IMR-90 (cell line): ENCODE data around the gene TMEM117. TPM values are rescaled to one million over a fixed set of nuclear protein-coding genes. Genes with fewer than 3 reads are reported as not detected.

Experiments used
- ATAC-seq: fragments of 200-7000 bp; cut with Tn5 transposase; 2 replicates; pipeline ENCODE4 v1.9.1; 2020; ENCODE audit warnings: low read depth, mild to moderate bottlenecking, moderate library complexity
- BruUV-seq: library from RNA; stranded (reverse); fragments of 400-500 nt; replicated peaks from 2 replicates; lab custom pipeline; 2021; lab: Mats Ljungman, UMichigan
- CTCF ChIA-PET: fragments of 300-600 bp; formaldehyde crosslinking; extraction: SDS; loops from one replicate; lab custom pipeline; 2021; ENCODE audit warnings: antibody characterized with exemption; lab: Yijun Ruan, JAX
- POLR2A ChIA-PET: fragments of 300-600 bp; sonication (Branson Sonifier 250); formaldehyde crosslinking; loops from one replicate; lab custom pipeline; 2022; ENCODE audit warnings: antibody characterized with exemption; ENCODE audit not compliant: unreplicated experiment; lab: Charles Lee
- DNase-seq: peaks from one replicate; pipeline ENCODE4 v3.0.0; 2013
- H2AFZ ChIP-seq: replicated peaks from 2 replicates; pipeline ENCODE3; 2013; ENCODE audit warnings: low read length, mild to moderate bottlenecking; ENCODE audit not compliant: poor library complexity
- H2AK5ac ChIP-seq: 2 replicates; pipeline ENCODE4 v1.6.1; 2013; ENCODE audit warnings: low read depth, low read length, inconsistent platforms
- H2AK9ac ChIP-seq: replicated peaks from 2 replicates; pipeline ENCODE3; 2013; ENCODE audit warnings: mild to moderate bottlenecking, low read depth, low read length, moderate library complexity; ENCODE audit not compliant: poor library complexity
- H2BK120ac ChIP-seq: 2 replicates; pipeline ENCODE4 v1.6.1; 2013; ENCODE audit warnings: low read depth, low read length, inconsistent platforms
- H2BK15ac ChIP-seq: 3 replicates; pipeline ENCODE4 v1.6.1; 2013; ENCODE audit warnings: low read depth, low read length, inconsistent platforms
- H2BK20ac ChIP-seq: 2 replicates; pipeline ENCODE4 v1.6.1; 2013; ENCODE audit warnings: low read depth, mild to moderate bottlenecking, inconsistent platforms, low read length, moderate library complexity
- H2BK5ac ChIP-seq: 2 replicates; pipeline ENCODE4 v1.6.1; 2013; ENCODE audit warnings: mild to moderate bottlenecking, low read depth, low read length, inconsistent platforms; ENCODE audit not compliant: poor library complexity, severe bottlenecking
- H3K14ac ChIP-seq: replicated peaks from 2 replicates; pipeline ENCODE4 v1.6.1; 2013; ENCODE audit warnings: low read depth, low read length, inconsistent platforms
- H3K18ac ChIP-seq: 2 replicates; pipeline ENCODE4 v1.6.1; 2013; ENCODE audit warnings: low read depth, low read length, control low read depth
- H3K23ac ChIP-seq: 2 replicates; pipeline ENCODE4 v1.6.1; 2013; ENCODE audit warnings: low read depth, low read length, inconsistent platforms
- H3K27ac ChIP-seq: 2 replicates; pipeline ENCODE4 v1.5.1; 2013; ENCODE audit warnings: mild to moderate bottlenecking, control low read depth, low read length; ENCODE audit not compliant: insufficient read depth
- H3K27me3 ChIP-seq: 2 replicates; pipeline ENCODE4 v1.6.1; 2013; ENCODE audit warnings: low read length; ENCODE audit not compliant: control insufficient read depth, insufficient read depth
- H3K36me3 ChIP-seq: 2 replicates; pipeline ENCODE4 v1.6.1; 2013; ENCODE audit warnings: low read length, mixed read lengths; ENCODE audit not compliant: control insufficient read depth, insufficient read depth
- H3K4ac ChIP-seq: 2 replicates; pipeline ENCODE4 v1.6.1; 2013; ENCODE audit warnings: low read depth, low read length, inconsistent platforms
- H3K4me1 ChIP-seq: 2 replicates; pipeline ENCODE4 v1.6.1; 2013; ENCODE audit warnings: low read length, mixed read lengths; ENCODE audit not compliant: control insufficient read depth, insufficient read depth
- H3K4me2 ChIP-seq: 2 replicates; pipeline ENCODE4 v1.6.1; 2013; ENCODE audit warnings: low read depth, mild to moderate bottlenecking, control low read depth, low read length, moderate library complexity
- H3K4me3 ChIP-seq: 2 replicates; pipeline ENCODE4 v1.5.1; 2013; ENCODE audit warnings: low read depth, mild to moderate bottlenecking, control low read depth, low read length, moderate library complexity; ENCODE audit not compliant: insufficient read depth
- H3K56ac ChIP-seq: 2 replicates; pipeline ENCODE4 v1.6.1; 2013; ENCODE audit warnings: low read length, inconsistent platforms; ENCODE audit not compliant: insufficient read depth; ENCODE audit errors: extremely low read depth
- H3K79me1 ChIP-seq, 2 experiments: 2 replicates each; pipeline ENCODE4 v1.6.1; 2013; ENCODE audit warnings: low read length in 2 of 2, inconsistent platforms in 1 of 2, low read depth in 1 of 2
- H3K9ac ChIP-seq: 2 replicates; pipeline ENCODE4 v1.6.1; 2013; ENCODE audit warnings: low read depth, low read length, control low read depth
- H3K9me1 ChIP-seq: 2 replicates; pipeline ENCODE4 v1.6.1; 2013; ENCODE audit warnings: low read length, inconsistent platforms; ENCODE audit not compliant: insufficient read depth
- H3K9me3 ChIP-seq: 2 replicates; pipeline ENCODE4 v1.6.1; 2013; ENCODE audit warnings: low read length; ENCODE audit not compliant: control insufficient read depth, insufficient read depth
- H4K20me1 ChIP-seq: 2 replicates; pipeline ENCODE4 v1.6.1; 2013; ENCODE audit warnings: low read length, inconsistent platforms; ENCODE audit not compliant: insufficient read depth
- H4K5ac ChIP-seq: 2 replicates; pipeline ENCODE4 v1.6.1; 2013; ENCODE audit warnings: mild to moderate bottlenecking, low read depth, low read length, control low read depth
- H4K8ac ChIP-seq, 2 experiments: 2 replicates each; pipeline ENCODE4 v1.6.1; 2013; ENCODE audit warnings: low read depth in 2 of 2, low read length in 2 of 2, control low read depth in 1 of 2, inconsistent platforms in 1 of 2
- H4K91ac ChIP-seq: 2 replicates; pipeline ENCODE4 v1.6.1; 2013; ENCODE audit warnings: low read depth, low read length, inconsistent platforms; ENCODE audit not compliant: insufficient read depth
- BHLHE40 ChIP-seq: fragments of 150-350 bp; IDR thresholded peaks from 2 replicates; pipeline ENCODE4 v1.6.1; 2016; ENCODE audit warnings: mild to moderate bottlenecking, low read depth, low read length
- CEBPB ChIP-seq: IDR thresholded peaks from 2 replicates; pipeline ENCODE4 v1.6.1; 2012; ENCODE audit warnings: low read depth, low read length, improper control_type of control experiment
- CHD1 ChIP-seq: IDR thresholded peaks from 2 replicates; pipeline ENCODE4 v1.6.1; 2012; ENCODE audit warnings: low read depth, low read length, improper control_type of control experiment
- CTCF ChIP-seq: conservative IDR thresholded peaks from 2 replicates; pipeline ENCODE4 v1.5.1; 2012; ENCODE audit warnings: mild to moderate bottlenecking, low read depth, low read length, improper control_type of control experiment
- ELK1 ChIP-seq: fragments of 150-350 bp; IDR thresholded peaks from 2 replicates; pipeline ENCODE4 v1.6.1; 2016; ENCODE audit warnings: low read depth, mild to moderate bottlenecking, low read length, moderate library complexity, borderline replicate concordance
- FOS ChIP-seq: fragments of 150-350 bp; IDR thresholded peaks from 2 replicates; pipeline ENCODE4 v1.6.1; 2016; ENCODE audit warnings: low read depth, low read length
- MAFK ChIP-seq: IDR thresholded peaks from 2 replicates; pipeline ENCODE4 v1.6.1; 2012; ENCODE audit warnings: low read depth, low read length, improper control_type of control experiment
- MAZ ChIP-seq: IDR thresholded peaks from 2 replicates; pipeline ENCODE4 v1.6.1; 2012; ENCODE audit warnings: low read depth, mild to moderate bottlenecking, low read length, improper control_type of control experiment, moderate library complexity, borderline replicate concordance
- MXI1 ChIP-seq: IDR thresholded peaks from 2 replicates; pipeline ENCODE4 v1.6.1; 2012; ENCODE audit warnings: low read depth, mild to moderate bottlenecking, low read length, moderate library complexity, borderline replicate concordance
- NFE2L2 ChIP-seq: fragments of 150-350 bp; IDR thresholded peaks from 2 replicates; pipeline ENCODE4 v1.6.1; 2016; ENCODE audit warnings: low read depth, mild to moderate bottlenecking, low read length
- POLR2A ChIP-seq: IDR thresholded peaks from 2 replicates; pipeline ENCODE4 v1.6.1; 2012; ENCODE audit warnings: mild to moderate bottlenecking, low read depth, low read length
- RAD21 ChIP-seq: IDR thresholded peaks from 2 replicates; pipeline ENCODE4 v1.6.1; 2012; ENCODE audit warnings: low read length, improper control_type of control experiment
- RCOR1 ChIP-seq: IDR thresholded peaks from 2 replicates; pipeline ENCODE4 v1.6.1; 2012; ENCODE audit warnings: mild to moderate bottlenecking, low read length, improper control_type of control experiment; ENCODE audit not compliant: insufficient replicate concordance
- RFX5 ChIP-seq: IDR thresholded peaks from 2 replicates; pipeline ENCODE4 v1.8.0; 2012; ENCODE audit warnings: low read depth, mild to moderate bottlenecking, low read length, moderate library complexity
- SMC3 ChIP-seq: fragments of 150-350 bp; IDR thresholded peaks from 2 replicates; pipeline ENCODE4 v1.6.1; 2016; ENCODE audit warnings: low read depth, mild to moderate bottlenecking, antibody characterized with exemption, low read length, moderate library complexity
- USF2 ChIP-seq: fragments of 150-350 bp; IDR thresholded peaks from 2 replicates; pipeline ENCODE4 v1.6.1; 2017; ENCODE audit warnings: mild to moderate bottlenecking, antibody characterized with exemption, low read length, low read depth
- dilution Hi-C: fragments of 300-500 bp; cut with HindIII; formaldehyde crosslinking; loops from one replicate; pipeline ENCODE4 v1.14.3; 2018; ENCODE audit warnings: low sequenced_read_pairs; ENCODE audit not compliant: unreplicated experiment
- in situ Hi-C: fragments of 300-500 bp; cut with MboI; formaldehyde crosslinking; loops from 3 replicates; pipeline ENCODE4 v1.14.3; 2019; ENCODE audit warnings: low sequenced_read_pairs, inconsistent platforms, mixed read lengths
- intact Hi-C: fragments of 100-400 bp; cut with micrococcal nuclease; formaldehyde crosslinking; loops from 2 replicates; pipeline ENCODE4 v1.10.0; 2022
- polyA plus RNA-seq, 3 experiments: library from polyadenylated mRNA; depleted of rRNA; stranded (reverse); fragments of >200 nt; gene quantifications; 2 replicates each; pipeline ENCODE4 v1.2.3, GENCODE V29; 2012; ENCODE audit warnings: low replicate concordance in 1 of 3
- total RNA-seq: library from RNA; depleted of rRNA; stranded (reverse); fragments of >200 nt; gene quantifications from 2 replicates; pipeline ENCODE4 v1.2.3, GENCODE V29; 2012

The TMEM117 gene
- total and polyA plus RNA-seq, 2 of the 4 experiments (the other 2 are of a cell fraction): 8.7 to 21.0 TPM

GRCh38 chr12:44287545-44287944, 451.7 kb downstream of the TMEM117 start:
- no peak overlapping the region for H4K91ac ChIP-seq
- H3K4me3 ChIP-seq: no peak overlapping the region
- H3K36me3 ChIP-seq: no peaks in the 10 kb centered on the region
- H4K5ac ChIP-seq: no peak overlapping the region
- H3K79me1 ChIP-seq: no peaks in the 10 kb centered on the region
- H3K4me2 ChIP-seq: no peak overlapping the region
- H3K4me1 ChIP-seq: no peaks in the 10 kb centered on the region
- H3K9me3 ChIP-seq: no peaks in the 10 kb centered on the region
- no peak overlapping the region for H3K23ac ChIP-seq
- BruUV-seq: no TSS peak
- no peak overlapping the region for H2BK120ac ChIP-seq
- no peak overlapping the region for H2BK20ac ChIP-seq
- H2BK15ac ChIP-seq: no peak overlapping the region
- H2AK9ac ChIP-seq: no peak overlapping the region
- H2BK5ac ChIP-seq: no peak overlapping the region
- in situ Hi-C loops: no loop called here
- dilution Hi-C loops: no loop called here
- H3K18ac ChIP-seq: no peak overlapping the region
- H3K9ac ChIP-seq: no peak overlapping the region
- CTCF ChIA-PET: no interaction called here
- no peak overlapping the region for H3K56ac ChIP-seq
- no peaks in the 10 kb centered on the region for H4K20me1 ChIP-seq
- POLR2A ChIA-PET: no interaction called here
- no peak overlapping the region for H4K8ac ChIP-seq
- no peaks in the 10 kb centered on the region for H3K27me3 ChIP-seq
- DNase-seq (peak; percentile 43), ATAC-seq (no peak)
- TF ChIP-seq MAFK: no peak
- no peak for TF ChIP-seq MAZ
- no peak for TF ChIP-seq FOS
- no peak for TF ChIP-seq BHLHE40
- TF ChIP-seq CEBPB: no peak; the same call in 1 of the 2 replicates
- TF ChIP-seq SMC3: no peak
- no peak for TF ChIP-seq RAD21
- TF ChIP-seq MXI1: no peak
- TF ChIP-seq USF2: no peak
- no peak for TF ChIP-seq CTCF
- TF ChIP-seq NFE2L2: no peak
- TF ChIP-seq RCOR1: no peak
- TF ChIP-seq POLR2A: no peak
- no peak for TF ChIP-seq RFX5
- no peak for TF ChIP-seq CHD1
- no peak for TF ChIP-seq ELK1
- intact Hi-C loops: no loop called here
- H3K9me1 ChIP-seq: no peaks in the 10 kb centered on the region
- no peak overlapping the region for H3K14ac ChIP-seq
- H3K27ac ChIP-seq: no peak overlapping the region
- H2AK5ac ChIP-seq: no peak overlapping the region
- H2AFZ ChIP-seq: no peak overlapping the region
- H3K4ac ChIP-seq: no peak overlapping the region
